Gastrocnemius medialis (tissue), 4 donors: ENCODE measurements around the gene NCK2.

Experiments used
- CTCF ChIP-seq, 5 experiments: fragments of 450-650 bp in 3 of 5; fragments of 200-600 bp in 2 of 5; sonication (generic) in 2 of 5; IDR thresholded peaks in 4 of 5; conservative IDR thresholded peaks in 1 of 5; 1 replicate in 4 of 5; 2 replicates in 1 of 5; pipeline ENCODE4 v1.5.1; 2016 to 2019; ENCODE audit warnings: antibody characterized with exemption in 5 of 5, mild to moderate bottlenecking in 3 of 5, moderate library complexity in 3 of 5
- POLR2A ChIP-seq, 2 donors: fragments of 450-650 bp; IDR thresholded peaks; one replicate each; pipeline ENCODE4 v1.6.1; 2017; ENCODE audit warnings: antibody characterized with exemption in 2 of 2, mild to moderate bottlenecking in 2 of 2, moderate library complexity in 2 of 2

DNA sequence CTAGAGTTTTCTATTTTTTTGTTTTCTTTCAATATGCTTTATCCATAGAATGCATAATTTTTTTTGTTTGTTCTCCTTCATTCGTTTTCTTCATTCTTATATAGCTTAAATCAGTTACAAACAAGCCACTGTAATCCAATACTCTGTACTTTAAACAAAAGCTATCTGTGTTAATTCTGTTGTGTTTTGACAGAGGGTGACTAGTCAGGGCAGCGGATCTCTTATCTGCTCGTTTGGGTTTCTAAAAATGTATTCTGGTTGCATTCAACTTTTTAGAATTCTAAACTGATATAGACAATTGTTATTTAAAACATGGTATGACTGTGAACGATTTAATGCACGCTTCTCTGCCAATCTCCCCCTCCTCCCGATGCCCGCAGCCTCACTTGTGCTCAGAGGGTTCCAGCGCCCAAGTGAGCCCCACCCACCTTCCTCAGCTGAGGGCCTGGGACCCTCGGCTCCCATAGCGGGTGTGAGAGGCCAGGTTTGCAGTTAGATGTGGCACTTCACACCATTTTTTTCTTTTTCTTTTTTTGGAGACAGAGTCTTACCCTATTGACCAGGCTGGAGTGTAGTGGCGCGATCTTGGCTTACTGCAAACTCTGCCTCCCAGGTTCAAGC lies 44.1 kb downstream of the NCK2 start:
- TF ChIP-seq CTCF (IDR thresholded peaks at IDR 0.05 in 4 of 5, conservative IDR thresholded peaks at IDR 0.05 in 1 of 5): no peak
- no peak for TF ChIP-seq POLR2A (IDR thresholded peaks at IDR 0.05)
